Muscle layer of colon (tissue), 2 donors: ENCODE data around the gene PSPC1.

Source experiments
- H3K27ac ChIP-seq: one replicate; pipeline ENCODE4 v1.7.0; 2013; ENCODE audit warnings: low read depth, mild to moderate bottlenecking, low read length, moderate library complexity
- H3K27me3 ChIP-seq, 2 donors: one replicate each; pipeline ENCODE4 v1.7.0; 2013; ENCODE audit warnings: low read length in 2 of 2, mild to moderate bottlenecking in 2 of 2; ENCODE audit not compliant: insufficient read depth in 2 of 2, control insufficient read depth in 1 of 2
- H3K36me3 ChIP-seq: one replicate; pipeline ENCODE4 v1.7.0; 2013; ENCODE audit warnings: mild to moderate bottlenecking, low read length; ENCODE audit not compliant: insufficient read depth
- H3K4me1 ChIP-seq: one replicate; pipeline ENCODE4 v1.7.0; 2013; ENCODE audit warnings: mild to moderate bottlenecking, low read length; ENCODE audit not compliant: insufficient read depth
- H3K4me3 ChIP-seq, 2 donors: one replicate each; pipeline ENCODE4 v1.7.0; 2013; ENCODE audit warnings: low read length in 2 of 2, low read depth in 1 of 2, mild to moderate bottlenecking in 1 of 2, moderate library complexity in 1 of 2
- H3K9ac ChIP-seq: one replicate; pipeline ENCODE4 v1.7.0; 2013; ENCODE audit warnings: low read length
- H3K9me3 ChIP-seq: one replicate; pipeline ENCODE4 v1.7.0; 2013; ENCODE audit warnings: mild to moderate bottlenecking, low read length
- donor health status: abdominal sarcoma.
- donor health status: Adenocarcinoma of cecum.

The PSPC1 gene

GRCh38 chr13:19668778-19669177 is 114.0 kb downstream of the PSPC1 start:
- Histone ChIP-seq H3K9ac (no peak overlapping the region), H3K4me3 (no peak overlapping the region), H3K36me3 (peaks cover 84% of the 10 kb centered on the region), H3K4me1 (no peaks in the 10 kb centered on the region), H3K27me3 (no peaks in the 10 kb centered on the region), H3K9me3 (no peaks in the 10 kb centered on the region), H3K27ac (no peak overlapping the region)

DNA sequence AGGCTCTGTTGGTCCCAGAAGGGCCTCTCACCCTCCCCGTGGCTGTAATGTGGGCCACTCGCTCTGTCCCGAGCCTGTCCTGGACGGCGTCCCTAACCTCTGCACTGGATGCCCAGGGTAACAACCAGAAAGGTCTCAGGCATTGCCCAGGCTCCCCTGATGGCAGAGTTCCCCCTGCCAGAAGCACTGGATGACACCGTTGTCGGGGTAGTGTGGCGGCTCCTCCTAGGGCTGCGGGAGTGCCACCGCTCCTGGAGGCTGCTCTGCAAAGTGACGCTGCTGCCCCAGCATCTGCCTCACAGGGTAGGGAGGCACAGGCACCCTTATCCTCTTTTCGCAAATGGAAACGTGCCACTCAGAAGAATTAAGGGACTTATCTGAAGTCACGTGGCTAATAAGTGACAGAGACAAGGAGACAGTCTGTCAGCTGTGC is 117.3 kb downstream of the PSPC1 start:
- H3K36me3 ChIP-seq = peaks cover 85% of the 10 kb centered on the region
- no peaks in the 10 kb centered on the region for H3K9me3 ChIP-seq

DNA sequence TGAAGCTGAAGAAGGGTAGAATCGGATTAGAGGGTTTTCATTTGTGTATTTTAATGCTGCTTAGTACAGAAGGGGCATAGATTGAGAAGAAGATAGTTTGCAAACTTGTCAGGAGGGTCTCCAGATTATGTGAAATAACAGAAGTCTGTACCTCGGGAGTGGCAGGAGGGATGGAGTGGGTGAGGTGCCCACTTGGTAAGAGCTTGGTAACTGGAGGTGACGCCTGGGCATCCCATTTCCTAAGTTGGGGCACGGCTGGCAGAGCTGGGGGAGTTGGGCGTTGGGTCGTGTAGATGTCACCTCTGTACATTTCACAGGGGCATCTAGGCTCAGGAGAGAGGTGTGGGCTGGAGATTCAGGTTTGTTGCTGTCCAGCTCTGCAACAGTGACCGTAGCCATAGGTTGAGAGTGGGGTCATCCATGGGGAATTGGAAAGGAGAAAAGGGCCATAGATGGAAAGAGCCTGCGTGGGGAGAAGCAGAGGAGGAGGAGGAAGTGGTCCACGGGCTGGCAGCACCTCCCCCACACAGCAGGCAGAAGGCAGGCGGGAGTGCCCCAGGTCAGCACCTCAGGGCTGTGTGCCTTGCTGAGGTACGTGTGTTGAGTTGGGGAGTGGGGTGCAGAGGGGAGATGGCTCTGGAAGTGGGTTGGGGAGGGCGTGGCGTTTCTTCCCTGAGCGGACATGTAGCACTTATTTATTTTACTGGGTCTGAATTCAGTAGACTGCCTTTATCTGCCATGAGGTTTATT is 118.1 kb downstream of the PSPC1 start:
- H3K4me1 ChIP-seq = no peaks in the 10 kb centered on the region
- H3K27ac ChIP-seq = no peak overlapping the region
- no peak overlapping the region for H3K9ac ChIP-seq
- H3K27me3 ChIP-seq = no peaks in the 10 kb centered on the region
- H3K36me3 ChIP-seq = peaks cover 83% of the 10 kb centered on the region
- H3K9me3 ChIP-seq = no peaks in the 10 kb centered on the region
- no peak overlapping the region for H3K4me3 ChIP-seq

More for the DNA sequence above, 117.3 kb downstream of the PSPC1 start:
- Histone ChIP-seq H3K27ac (no peak overlapping the region), H3K9ac (no peak overlapping the region), H3K4me3 (no peak overlapping the region), H3K4me1 (no peaks in the 10 kb centered on the region), H3K27me3 (no peaks in the 10 kb centered on the region)

GRCh38 chr13:19663416-19663979 is 119.2 kb downstream of the PSPC1 start:
- peaks cover 83% of the 10 kb centered on the region for H3K36me3 ChIP-seq
- no peak overlapping the region for H3K27ac ChIP-seq
- H3K9ac ChIP-seq = no peak overlapping the region
- H3K4me1 ChIP-seq = no peaks in the 10 kb centered on the region
- H3K9me3 ChIP-seq = no peaks in the 10 kb centered on the region
- H3K4me3 ChIP-seq = no peak overlapping the region
- H3K27me3 ChIP-seq = no peaks in the 10 kb centered on the region

DNA sequence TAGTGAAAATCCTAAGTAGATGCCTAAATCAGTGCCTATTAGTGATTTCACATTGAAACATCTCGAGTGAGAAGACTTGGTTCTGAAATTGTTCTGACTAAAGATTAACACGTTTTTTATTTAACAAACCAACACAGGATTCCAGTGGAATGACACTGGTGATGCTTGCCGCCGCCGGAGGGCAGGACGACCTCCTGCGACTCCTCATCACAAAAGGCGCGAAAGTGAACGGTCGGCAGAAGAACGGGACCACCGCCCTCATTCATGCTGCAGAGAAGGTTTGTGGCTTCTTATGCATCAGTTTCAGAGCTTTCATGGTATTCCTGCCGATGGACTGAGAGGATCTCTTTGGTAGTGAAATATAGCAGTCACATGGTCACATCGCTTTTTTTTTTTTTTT is 121.2 kb downstream of the PSPC1 start:
- peaks cover 86% of the 10 kb centered on the region for H3K36me3 ChIP-seq
- no peak overlapping the region for H3K9ac ChIP-seq
- H3K27ac ChIP-seq = no peak overlapping the region
- H3K9me3 ChIP-seq = no peaks in the 10 kb centered on the region
- H3K27me3 ChIP-seq = no peaks in the 10 kb centered on the region
- no peaks in the 10 kb centered on the region for H3K4me1 ChIP-seq
- H3K4me3 ChIP-seq = no peak overlapping the region

DNA sequence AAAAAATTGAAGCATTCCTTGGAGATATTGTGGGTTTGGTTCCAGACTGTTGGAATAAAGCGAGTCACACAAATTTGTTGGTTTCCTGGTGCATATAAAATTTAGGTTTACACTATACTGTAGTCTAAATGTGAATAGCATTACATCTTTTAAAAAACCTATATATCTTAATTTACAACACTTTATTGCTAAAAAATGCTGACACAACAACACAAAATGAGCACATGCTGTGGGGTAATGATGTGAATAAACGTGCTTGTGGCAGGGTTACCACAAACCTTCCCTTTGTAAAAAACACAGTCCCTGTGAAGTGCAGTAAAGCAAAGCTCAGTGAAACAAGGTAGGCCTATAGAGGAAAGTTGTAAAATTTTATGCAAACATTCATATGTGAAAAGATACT is 121.6 kb downstream of the PSPC1 start:
- Histone ChIP-seq H3K9ac (no peak overlapping the region), H3K4me3 (no peak overlapping the region), H3K4me1 (no peaks in the 10 kb centered on the region), H3K27me3 (no peaks in the 10 kb centered on the region), H3K9me3 (no peaks in the 10 kb centered on the region), H3K36me3 (peaks cover 82% of the 10 kb centered on the region), H3K27ac (no peak overlapping the region)

GRCh38 chr13:19658831-19659230 is 123.9 kb downstream of the PSPC1 start:
- Histone ChIP-seq H3K36me3 (peaks cover 63% of the 10 kb centered on the region), H3K9ac (no peak overlapping the region)

DNA sequence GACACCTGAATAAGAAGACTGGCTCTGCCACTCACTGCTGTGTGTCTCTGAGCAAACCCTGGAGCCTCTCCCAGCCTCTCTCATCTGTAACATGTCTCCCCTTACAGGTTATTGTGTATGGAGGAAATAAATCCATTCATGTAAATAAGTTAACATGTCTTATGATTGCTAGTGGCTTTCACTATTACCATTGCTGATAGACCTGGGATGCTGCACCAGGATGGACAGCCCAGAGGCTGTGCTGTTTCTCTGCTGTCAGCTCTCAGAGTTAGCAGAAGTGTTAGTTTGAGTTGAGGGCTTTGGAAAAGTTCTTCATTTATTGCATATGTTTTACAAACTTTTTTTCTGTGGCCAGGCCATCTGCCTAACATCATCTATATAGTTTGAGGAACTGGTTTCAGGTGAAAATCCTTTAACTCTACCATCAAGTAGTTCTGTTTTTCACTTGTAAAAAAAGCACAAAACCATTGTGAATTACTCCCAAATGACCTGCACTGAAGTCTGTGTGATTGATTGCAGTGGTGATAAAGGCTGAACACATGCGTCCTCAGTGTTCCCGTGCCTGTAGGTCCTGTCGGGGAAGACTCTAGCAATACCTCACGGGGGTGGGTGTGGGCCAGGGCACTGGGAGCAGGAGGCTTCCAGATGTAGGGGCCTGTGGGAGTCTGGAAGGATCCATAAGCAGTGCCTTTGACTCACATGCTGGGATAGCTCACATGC is 124.7 kb downstream of the PSPC1 start:
- Histone ChIP-seq H3K27ac (no peak overlapping the region), H3K4me1 (no peaks in the 10 kb centered on the region), H3K27me3 (no peaks in the 10 kb centered on the region), H3K4me3 (no peak overlapping the region), H3K9me3 (no peaks in the 10 kb centered on the region), H3K36me3 (peaks cover 58% of the 10 kb centered on the region), H3K9ac (no peak overlapping the region)

More at GRCh38 chr13:19658831-19659230, 123.9 kb downstream of the PSPC1 start:
- no peaks in the 10 kb centered on the region for H3K9me3 ChIP-seq
- no peaks in the 10 kb centered on the region for H3K27me3 ChIP-seq
- H3K4me1 ChIP-seq = no peaks in the 10 kb centered on the region
- no peak overlapping the region for H3K4me3 ChIP-seq
- no peak overlapping the region for H3K27ac ChIP-seq
